Ureter (tissue), 1 donor: Measurements from ENCODE around the gene COX10. TPM values are rescaled to one million over a fixed set of nuclear protein-coding genes. Genes with fewer than 3 reads are reported as not detected.

Experiments
- total RNA-seq: library from RNA; stranded (reverse); gene quantifications from one replicate; pipeline ENCODE4 v1.2.4, GENCODE V29; 2023
- donor health status: DM: yes; HTN: yes; CAD: no.

COX10 gene
- total RNA-seq, 1 donor from 2014 or later: 24.9 TPM

Other genes starting within 250 kb of the COX10 start
- not detected for gene CDRT15, start 167.4 kb downstream of the COX10 start, total RNA-seq
- gene HS3ST3B1, start 231.6 kb downstream of the COX10 start, total RNA-seq: 1.8 TPM